Osteoblast (primary cell): Measurements from ENCODE around the gene NFKB1. TPM values are rescaled to one million over a fixed set of nuclear protein-coding genes. Genes with fewer than 3 reads are reported as not detected.
"Not testable (repeated sequence)": the region's sequence is repeated elsewhere in the genome, so short reads cannot be mapped to it uniquely, and the experiment has no call there.

Source experiments
- DNase-seq: peaks from one replicate; pipeline ENCODE4 v3.0.0; 2011; ENCODE audit warnings: low spot score, mixed read lengths; ENCODE audit not compliant: insufficient read length; ENCODE audit errors: missing footprints
- H2AFZ ChIP-seq: 2 replicates; pipeline ENCODE4 v1.6.0; 2011; ENCODE audit warnings: mild to moderate bottlenecking, low read length
- H3K27ac ChIP-seq: 2 replicates; pipeline ENCODE4 v1.5.1; 2011; ENCODE audit warnings: mild to moderate bottlenecking, low read depth, low read length, moderate library complexity
- H3K27me3 ChIP-seq: 2 replicates; pipeline ENCODE4 v1.6.0; 2012; ENCODE audit warnings: mild to moderate bottlenecking, control low read depth, inconsistent platforms, low read length, moderate library complexity; ENCODE audit not compliant: insufficient read depth
- H3K36me3 ChIP-seq: 2 replicates; pipeline ENCODE4 v1.5.1; 2011; ENCODE audit warnings: mild to moderate bottlenecking, low read length, control low read depth, moderate library complexity; ENCODE audit not compliant: insufficient read depth
- H3K4me1 ChIP-seq: 2 replicates; pipeline ENCODE4 v1.5.1; 2011; ENCODE audit warnings: mild to moderate bottlenecking, low read length, control low read depth, moderate library complexity; ENCODE audit not compliant: insufficient read depth
- H3K4me2 ChIP-seq: 2 replicates; pipeline ENCODE4 v1.6.0; 2011; ENCODE audit warnings: mild to moderate bottlenecking, low read length; ENCODE audit not compliant: insufficient read depth
- H3K4me3 ChIP-seq: fragments of 200-600 bp; sonication (generic); 3 replicates; pipeline ENCODE4 v1.5.1; 2012; ENCODE audit warnings: mild to moderate bottlenecking, low read length, inconsistent platforms; ENCODE audit not compliant: insufficient read depth
- H3K79me2 ChIP-seq: 2 replicates; pipeline ENCODE4 v1.6.0; 2012; ENCODE audit warnings: mild to moderate bottlenecking, low read length, control low read depth, inconsistent platforms; ENCODE audit not compliant: insufficient read depth
- H3K9me3 ChIP-seq: 2 replicates; pipeline ENCODE4 v1.5.1; 2011; ENCODE audit warnings: low read depth, low read length, control low read depth
- H4K20me1 ChIP-seq: 2 replicates; pipeline ENCODE4 v1.6.0; 2012; ENCODE audit warnings: mild to moderate bottlenecking, low read length, control low read depth; ENCODE audit not compliant: insufficient read depth
- total RNA-seq: library from RNA; depleted of rRNA; stranded (reverse); fragments of >200 nt; gene quantifications from 2 replicates; pipeline ENCODE4 v1.2.3, GENCODE V29; 2012
- TF ChIP-seq, protein P1 (sequence below): IDR thresholded peaks from 2 replicates; pipeline ENCODE4 v1.5.1; 2011; ENCODE audit warnings: mild to moderate bottlenecking, low read depth, low read length, moderate library complexity; ENCODE audit errors: extremely low read depth

Gene NFKB1
- total RNA-seq, 1 donor, result 27.1 TPM

DNA sequence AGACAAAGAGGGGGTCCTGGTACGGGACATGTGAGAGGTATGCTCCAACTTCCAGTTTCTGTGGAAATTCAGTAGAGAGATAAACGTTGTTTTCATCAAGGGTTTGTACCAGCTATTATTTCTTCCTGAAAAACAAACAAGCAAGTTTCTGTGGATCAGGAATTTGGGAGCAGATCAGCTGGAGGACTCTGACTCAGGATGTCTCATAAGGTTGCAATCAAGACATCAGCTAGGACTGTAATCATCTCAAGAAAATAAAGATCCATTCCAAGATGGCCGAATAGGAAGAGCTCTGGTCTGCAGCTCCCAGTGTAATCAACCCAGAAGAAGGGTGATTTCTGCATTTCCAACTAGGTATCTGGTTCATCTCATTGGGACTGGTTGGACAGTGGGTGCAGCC is 23.5 kb upstream of the NFKB1 start:
- no peaks in the 10 kb centered on the region for H3K36me3 ChIP-seq
- H3K4me3 ChIP-seq, result no peak overlapping the region
- no peaks in the 10 kb centered on the region for H3K9me3 ChIP-seq
- peak overlapping the region; percentile 61 for H2AFZ ChIP-seq
- no peaks in the 10 kb centered on the region for H3K27me3 ChIP-seq
- no peaks in the 10 kb centered on the region for H3K4me1 ChIP-seq
- H3K79me2 ChIP-seq, result no peaks in the 10 kb centered on the region
- no peaks in the 10 kb centered on the region for H4K20me1 ChIP-seq
- TF ChIP-seq, protein P1, sequence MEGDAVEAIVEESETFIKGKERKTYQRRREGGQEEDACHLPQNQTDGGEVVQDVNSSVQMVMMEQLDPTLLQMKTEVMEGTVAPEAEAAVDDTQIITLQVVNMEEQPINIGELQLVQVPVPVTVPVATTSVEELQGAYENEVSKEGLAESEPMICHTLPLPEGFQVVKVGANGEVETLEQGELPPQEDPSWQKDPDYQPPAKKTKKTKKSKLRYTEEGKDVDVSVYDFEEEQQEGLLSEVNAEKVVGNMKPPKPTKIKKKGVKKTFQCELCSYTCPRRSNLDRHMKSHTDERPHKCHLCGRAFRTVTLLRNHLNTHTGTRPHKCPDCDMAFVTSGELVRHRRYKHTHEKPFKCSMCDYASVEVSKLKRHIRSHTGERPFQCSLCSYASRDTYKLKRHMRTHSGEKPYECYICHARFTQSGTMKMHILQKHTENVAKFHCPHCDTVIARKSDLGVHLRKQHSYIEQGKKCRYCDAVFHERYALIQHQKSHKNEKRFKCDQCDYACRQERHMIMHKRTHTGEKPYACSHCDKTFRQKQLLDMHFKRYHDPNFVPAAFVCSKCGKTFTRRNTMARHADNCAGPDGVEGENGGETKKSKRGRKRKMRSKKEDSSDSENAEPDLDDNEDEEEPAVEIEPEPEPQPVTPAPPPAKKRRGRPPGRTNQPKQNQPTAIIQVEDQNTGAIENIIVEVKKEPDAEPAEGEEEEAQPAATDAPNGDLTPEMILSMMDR, result no peak
- H3K4me2 ChIP-seq, result no peak overlapping the region
- no peak for DNase-seq
- H3K27ac ChIP-seq, result no peak overlapping the region

DNA sequence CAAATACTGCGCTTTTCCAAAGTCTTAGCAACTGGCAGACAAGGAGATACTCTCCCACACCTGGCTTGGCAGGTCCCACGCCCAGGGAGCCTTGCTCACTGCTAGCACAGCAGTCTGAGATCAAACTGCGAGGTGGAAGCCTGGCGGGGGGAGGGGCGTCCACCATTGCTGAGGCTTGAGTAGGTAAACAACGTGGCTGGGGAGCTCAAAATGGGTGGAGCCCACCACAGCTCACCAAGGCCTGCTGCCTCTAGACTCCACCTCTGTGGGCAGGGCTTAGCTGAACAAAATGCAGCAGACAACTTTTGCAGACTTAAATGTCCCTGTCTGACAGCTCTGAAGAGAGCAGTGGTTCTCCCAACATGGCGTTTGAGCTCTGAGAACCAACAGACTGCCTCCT is 23.0 kb upstream of the NFKB1 start:
- H4K20me1 ChIP-seq, result no peaks in the 10 kb centered on the region
- DNase-seq, result no peak
- H3K79me2 ChIP-seq, result no peaks in the 10 kb centered on the region
- no peaks in the 10 kb centered on the region for H3K36me3 ChIP-seq
- TF ChIP-seq, protein P1, result no peak
- H3K4me2 ChIP-seq, result no peak overlapping the region
- no peaks in the 10 kb centered on the region for H3K4me1 ChIP-seq
- H3K27ac ChIP-seq, result no peak overlapping the region
- peak overlapping the region; percentile 61 for H2AFZ ChIP-seq
- no peaks in the 10 kb centered on the region for H3K9me3 ChIP-seq
- H3K4me3 ChIP-seq, result no peak overlapping the region
- no peaks in the 10 kb centered on the region for H3K27me3 ChIP-seq

DNA sequence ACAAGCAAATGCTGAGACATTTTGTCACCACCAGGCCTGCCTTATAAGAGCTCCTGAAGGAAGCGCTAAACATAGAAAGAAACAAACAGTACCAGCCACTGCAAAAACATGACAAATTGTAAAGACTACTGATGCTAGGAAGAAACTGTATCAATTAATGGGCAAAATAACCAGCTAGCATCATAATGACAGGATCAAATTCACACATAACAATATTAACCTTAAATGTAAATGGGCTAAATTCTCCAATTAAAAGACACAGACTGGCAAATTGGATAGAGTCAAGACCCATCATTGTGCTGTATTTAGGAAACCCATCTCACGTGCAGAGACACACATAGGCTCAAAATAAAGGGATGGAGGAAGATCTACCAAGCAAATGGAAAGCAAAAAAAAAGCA is 21.3 kb upstream of the NFKB1 start:
- H3K4me2 ChIP-seq, H3K27me3 ChIP-seq, H2AFZ ChIP-seq, H3K4me1 ChIP-seq, H3K79me2 ChIP-seq, H3K9me3 ChIP-seq, DNase-seq, H3K4me3 ChIP-seq, H3K27ac ChIP-seq, H3K36me3 ChIP-seq, H4K20me1 ChIP-seq: not testable (repeated sequence)

DNA sequence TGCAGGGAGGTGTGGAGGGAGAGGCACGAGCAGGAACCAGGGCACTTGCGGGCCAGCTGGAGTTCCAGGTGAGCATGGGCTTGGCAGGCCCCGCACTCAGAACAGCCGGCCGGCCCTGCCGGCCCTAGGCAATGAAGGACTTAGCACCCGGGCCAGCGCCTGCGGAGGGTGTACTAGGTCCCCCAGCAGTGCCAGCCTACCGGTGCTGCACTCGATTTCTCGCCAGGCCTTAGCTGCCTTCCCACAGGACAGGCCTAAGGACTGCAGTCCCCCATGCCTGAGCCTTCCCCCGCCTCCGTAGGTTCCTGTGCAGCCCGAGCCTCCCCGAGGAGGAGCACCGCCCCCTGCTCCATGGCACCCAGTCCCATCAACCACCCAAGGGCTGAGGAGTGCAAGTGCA is 18.0 kb upstream of the NFKB1 start:
- H3K9me3 ChIP-seq, result no peaks in the 10 kb centered on the region
- H3K79me2 ChIP-seq, result no peaks in the 10 kb centered on the region
- H3K27ac ChIP-seq, result no peak overlapping the region
- H4K20me1 ChIP-seq, result no peaks in the 10 kb centered on the region
- H2AFZ ChIP-seq, result no peak overlapping the region
- no peaks in the 10 kb centered on the region for H3K27me3 ChIP-seq
- H3K36me3 ChIP-seq, result no peaks in the 10 kb centered on the region
- TF ChIP-seq, protein P1, result no peak
- H3K4me3 ChIP-seq, result no peak overlapping the region
- no peaks in the 10 kb centered on the region for H3K4me1 ChIP-seq
- no peak for DNase-seq
- H3K4me2 ChIP-seq, result no peak overlapping the region

DNA sequence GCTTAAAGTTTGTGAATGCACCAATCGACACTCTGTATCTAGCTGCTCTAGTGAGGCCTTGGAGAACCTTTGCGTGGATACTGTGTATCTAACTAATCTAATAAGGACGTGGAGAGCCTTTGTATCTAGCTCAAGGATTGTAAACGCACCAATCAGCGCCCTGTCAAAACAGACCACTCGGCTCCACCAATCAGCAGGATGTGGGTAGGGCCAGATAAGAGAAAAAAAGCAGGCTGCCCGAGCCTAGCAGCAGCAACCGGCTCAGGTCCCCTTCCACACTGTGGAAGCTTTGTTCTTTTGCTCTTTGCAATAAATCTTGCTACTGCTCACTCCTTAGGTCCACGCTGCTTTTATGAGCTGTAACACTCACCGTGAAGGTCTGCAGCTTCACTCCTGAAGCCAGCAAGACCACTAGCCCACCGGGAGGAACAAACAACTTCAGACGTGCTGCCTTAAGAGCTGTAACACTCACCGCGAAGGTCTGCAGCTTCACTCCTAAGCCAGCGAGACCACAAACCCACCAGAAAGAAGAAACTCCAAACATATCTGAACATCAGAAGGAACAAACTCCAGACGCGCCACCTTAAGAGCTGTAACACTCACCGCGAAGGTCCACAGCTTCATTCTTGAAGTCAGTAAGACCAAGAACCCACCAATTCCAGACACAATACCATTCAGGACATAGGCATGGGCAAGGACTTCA is 17.0 kb upstream of the NFKB1 start:
- not testable (repeated sequence) for H3K79me2 ChIP-seq, H3K27ac ChIP-seq, H3K27me3 ChIP-seq, H4K20me1 ChIP-seq, H3K36me3 ChIP-seq, H3K4me1 ChIP-seq, H3K9me3 ChIP-seq, H2AFZ ChIP-seq, H3K4me2 ChIP-seq, H3K4me3 ChIP-seq, DNase-seq
